Caco-2 (cell line): Measurements from ENCODE around the gene JARID2. TPM values are rescaled to one million over a fixed set of nuclear protein-coding genes. Genes with fewer than 3 reads are reported as not detected.

Experiments
- BruUV-seq: library from RNA; stranded (reverse); fragments of 400-500 nt; replicated peaks from 2 replicates; lab custom pipeline; 2021; lab: Mats Ljungman, UMichigan
- CTCF ChIA-PET: fragments of 300-600 bp; sonication (Branson Sonifier 250); formaldehyde crosslinking; loops from one replicate; lab custom pipeline; 2022; ENCODE audit warnings: antibody characterized with exemption; lab: Charles Lee
- POLR2A ChIA-PET: fragments of 300-600 bp; sonication (Branson Sonifier 250); formaldehyde crosslinking; loops from one replicate; lab custom pipeline; 2022; ENCODE audit warnings: antibody characterized with exemption; lab: Charles Lee
- DNase-seq, 2 experiments: peaks; one replicate each; pipeline versions ENCODE4 v3.0.0 to v3.0.0-alpha.2; 2020 to 2022
- H3K27me3 ChIP-seq: replicated peaks from 2 replicates; pipeline ENCODE4 v1.6.0; 2011; ENCODE audit warnings: low read length; ENCODE audit not compliant: control insufficient read depth, insufficient read depth
- H3K36me3 ChIP-seq: 2 replicates; pipeline ENCODE4 v1.5.1; 2011; ENCODE audit warnings: low read length; ENCODE audit not compliant: control insufficient read depth, insufficient read depth
- H3K4me1 ChIP-seq: fragments of 250-450 bp; sonication (Bioruptor Pico); 2 replicates; pipeline ENCODE4 v1.5.1; 2020; ENCODE audit warnings: mild to moderate bottlenecking
- H3K4me3 ChIP-seq: 2 replicates; pipeline ENCODE4 v1.5.1; 2011; ENCODE audit warnings: low read depth, mild to moderate bottlenecking, control low read depth, low read length
- H3K9me3 ChIP-seq: fragments of 250-450 bp; sonication (Bioruptor Pico); 2 replicates; pipeline ENCODE4 v1.5.1; 2020; ENCODE audit warnings: mild to moderate bottlenecking, moderate library complexity
- H3K27ac Mint-ChIP-seq: one replicate; pipeline ENCODE4 v1.8.0; 2022; ENCODE audit warnings: mixed read lengths; ENCODE audit not compliant: unreplicated experiment
- H3K27me3 Mint-ChIP-seq: one replicate; pipeline ENCODE4 v1.8.0; 2022; ENCODE audit warnings: mixed read lengths; ENCODE audit not compliant: insufficient read depth, unreplicated experiment
- H3K36me3 Mint-ChIP-seq: one replicate; pipeline ENCODE4 v1.8.0; 2022; ENCODE audit warnings: mild to moderate bottlenecking, mixed read lengths; ENCODE audit not compliant: insufficient read depth, unreplicated experiment
- H3K4me1 Mint-ChIP-seq: one replicate; pipeline ENCODE4 v1.8.0; 2022; ENCODE audit warnings: low read depth, mixed read lengths; ENCODE audit not compliant: unreplicated experiment
- H3K4me3 Mint-ChIP-seq: one replicate; pipeline ENCODE4 v1.8.0; 2022; ENCODE audit warnings: mild to moderate bottlenecking, moderate library complexity, mixed read lengths; ENCODE audit not compliant: unreplicated experiment
- H3K9me3 Mint-ChIP-seq: one replicate; pipeline ENCODE4 v1.8.0; 2022; ENCODE audit warnings: mixed read lengths; ENCODE audit not compliant: unreplicated experiment
- intact Hi-C: fragments of 100-400 bp; cut with micrococcal nuclease; formaldehyde crosslinking; loops from one replicate; pipeline ENCODE4 v1.10.0; 2022; ENCODE audit not compliant: unreplicated experiment
- total RNA-seq: library from RNA; stranded (reverse); gene quantifications from 2 replicates; pipeline ENCODE4 v1.2.3, GENCODE V29; 2022
- TF ChIP-seq, protein P1 (sequence below), 2 experiments: fragments of 200-600 bp in 1 of 2; IDR thresholded peaks; 1 replicate in 1 of 2; 2 replicates in 1 of 2; pipeline versions ENCODE4 v1.5.1 to v1.8.0; 2011 to 2022; ENCODE audit warnings: antibody characterized with exemption in 1 of 2, control low read depth in 1 of 2, inconsistent platforms in 1 of 2, low read depth in 1 of 2, low read length in 1 of 2, mild to moderate bottlenecking in 1 of 2, moderate library complexity in 1 of 2; ENCODE audit not compliant: insufficient read depth in 1 of 2, severe bottlenecking in 1 of 2, unreplicated experiment in 1 of 2

Gene JARID2
- total RNA-seq, 1 experiment from 2014 or later = 18.3 TPM

DNA sequence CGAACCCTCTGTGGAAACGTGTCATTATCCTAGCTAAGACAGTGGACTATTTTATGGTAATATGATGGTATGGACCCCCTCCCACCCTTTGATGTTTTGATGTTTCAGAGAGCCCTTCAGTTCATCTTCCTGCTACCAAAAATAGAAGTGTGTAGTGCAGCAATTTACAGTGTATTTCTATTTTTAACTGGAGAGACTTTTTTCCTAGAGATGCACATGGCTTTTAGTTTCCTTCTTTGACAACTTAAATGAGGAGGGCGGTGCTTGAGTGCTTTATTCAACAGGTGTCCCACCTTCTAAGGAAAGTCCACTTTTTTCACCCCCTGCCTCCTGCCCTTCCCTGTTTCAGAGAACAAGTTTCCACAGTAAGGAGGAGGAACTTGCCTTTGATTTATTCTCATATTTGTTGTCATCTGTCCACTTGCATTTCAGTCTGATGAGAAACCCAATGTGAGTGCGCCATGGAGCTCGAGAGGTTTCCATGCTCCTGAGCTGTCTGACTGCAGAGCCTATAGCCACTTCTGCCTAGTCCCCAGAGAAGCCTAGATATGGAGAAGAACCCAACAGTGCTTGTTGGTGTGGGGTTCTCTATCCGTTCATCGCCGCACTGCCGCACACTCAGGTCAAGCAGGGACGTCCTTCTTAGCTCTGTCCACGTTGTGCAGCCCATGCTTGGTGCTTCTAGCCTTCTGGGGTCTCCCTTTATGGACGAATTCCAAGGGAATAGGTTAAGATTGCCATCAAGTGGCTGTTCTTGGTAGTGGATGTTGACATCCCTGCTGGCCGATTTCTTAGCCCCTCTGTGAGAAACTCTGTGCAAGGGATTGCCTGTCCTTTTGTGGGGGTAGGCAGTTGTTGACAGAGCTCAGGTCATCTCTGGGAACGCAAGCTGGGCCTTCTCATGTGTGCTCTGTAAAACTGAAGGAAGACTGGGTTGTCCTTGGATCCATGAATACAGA is 144.2 kb downstream of the JARID2 start:
- BruUV-seq = no TSS peak
- no peaks in the 10 kb centered on the region for H3K9me3 Mint-ChIP-seq
- intact Hi-C loops = loop anchor here (1.0 kb wide), 1 partner anchor 136 kb away; no protein-coding TSS in a partner anchor
- no peaks in the 10 kb centered on the region for H3K36me3 ChIP-seq
- H3K4me1 Mint-ChIP-seq = peaks cover 4% of the 10 kb centered on the region
- TF ChIP-seq, protein P1, sequence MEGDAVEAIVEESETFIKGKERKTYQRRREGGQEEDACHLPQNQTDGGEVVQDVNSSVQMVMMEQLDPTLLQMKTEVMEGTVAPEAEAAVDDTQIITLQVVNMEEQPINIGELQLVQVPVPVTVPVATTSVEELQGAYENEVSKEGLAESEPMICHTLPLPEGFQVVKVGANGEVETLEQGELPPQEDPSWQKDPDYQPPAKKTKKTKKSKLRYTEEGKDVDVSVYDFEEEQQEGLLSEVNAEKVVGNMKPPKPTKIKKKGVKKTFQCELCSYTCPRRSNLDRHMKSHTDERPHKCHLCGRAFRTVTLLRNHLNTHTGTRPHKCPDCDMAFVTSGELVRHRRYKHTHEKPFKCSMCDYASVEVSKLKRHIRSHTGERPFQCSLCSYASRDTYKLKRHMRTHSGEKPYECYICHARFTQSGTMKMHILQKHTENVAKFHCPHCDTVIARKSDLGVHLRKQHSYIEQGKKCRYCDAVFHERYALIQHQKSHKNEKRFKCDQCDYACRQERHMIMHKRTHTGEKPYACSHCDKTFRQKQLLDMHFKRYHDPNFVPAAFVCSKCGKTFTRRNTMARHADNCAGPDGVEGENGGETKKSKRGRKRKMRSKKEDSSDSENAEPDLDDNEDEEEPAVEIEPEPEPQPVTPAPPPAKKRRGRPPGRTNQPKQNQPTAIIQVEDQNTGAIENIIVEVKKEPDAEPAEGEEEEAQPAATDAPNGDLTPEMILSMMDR (IDR thresholded peaks at IDR 0.05; ENCODE audit: insufficient read depth in 1 of 2, low read depth in 1 of 2, low read length in 1 of 2, severe bottlenecking in 1 of 2, unreplicated experiment in 1 of 2) = peak; percentile 65 to 80
- peak overlapping the region; percentile 46 for H3K27ac Mint-ChIP-seq
- H3K27me3 Mint-ChIP-seq = no peaks in the 10 kb centered on the region
- no peak overlapping the region for H3K4me3 Mint-ChIP-seq
- peak in 1 of 2 experiments; percentile 52 for DNase-seq
- no peak overlapping the region for H3K4me3 ChIP-seq
- no peaks in the 10 kb centered on the region; the same call in 1 of the 2 replicates for H3K4me1 ChIP-seq
- H3K27me3 ChIP-seq = no peaks in the 10 kb centered on the region
- ChIA-PET POLR2A (no interaction called here), CTCF (interaction anchor here (0.6 to 1.3 kb wide), 9 partner anchors 9 to 1261 kb away, joined by 3 to 4 read pairs (median 4); no protein-coding TSS in a partner anchor)
- H3K36me3 Mint-ChIP-seq = no peaks in the 10 kb centered on the region
- no peaks in the 10 kb centered on the region for H3K9me3 ChIP-seq

DNA sequence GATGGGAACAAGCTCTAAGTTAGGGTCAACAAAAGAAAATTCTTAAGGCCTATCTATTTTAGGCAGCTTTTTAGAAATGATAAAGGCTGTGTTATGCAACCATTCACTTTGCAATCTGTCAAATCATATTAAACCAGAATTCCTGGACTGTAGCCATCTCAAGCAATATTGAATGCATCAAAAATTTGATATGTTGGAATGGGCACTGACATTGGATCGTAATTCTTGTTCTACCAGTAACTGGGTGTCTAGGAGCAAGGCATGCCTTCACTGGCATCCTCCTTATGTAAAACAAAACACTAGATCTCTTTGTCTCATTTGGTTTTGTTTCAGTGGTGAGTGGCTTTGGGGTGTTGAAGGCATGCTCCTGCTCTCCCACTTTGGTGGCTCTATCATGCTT is 145.6 kb downstream of the JARID2 start:
- Mint-ChIP-seq H3K4me3 (no peak overlapping the region), H3K9me3 (no peaks in the 10 kb centered on the region), H3K4me1 (no peaks in the 10 kb centered on the region), H3K27me3 (no peaks in the 10 kb centered on the region), H3K27ac (no peak overlapping the region), H3K36me3 (no peaks in the 10 kb centered on the region)
- ChIA-PET CTCF (no interaction called here), POLR2A (no interaction called here)
- Histone ChIP-seq H3K27me3 (no peaks in the 10 kb centered on the region), H3K9me3 (no peaks in the 10 kb centered on the region), H3K36me3 (no peaks in the 10 kb centered on the region), H3K4me3 (no peak overlapping the region), H3K4me1 (no peaks in the 10 kb centered on the region; the same call in 1 of the 2 replicates)
- BruUV-seq = no TSS peak
- intact Hi-C loops = no loop called here
- TF ChIP-seq, protein P1 (IDR thresholded peaks at IDR 0.05; ENCODE audit: insufficient read depth in 1 of 2, low read depth in 1 of 2, low read length in 1 of 2, severe bottlenecking in 1 of 2, unreplicated experiment in 1 of 2) = no peak
- no peak for DNase-seq

DNA sequence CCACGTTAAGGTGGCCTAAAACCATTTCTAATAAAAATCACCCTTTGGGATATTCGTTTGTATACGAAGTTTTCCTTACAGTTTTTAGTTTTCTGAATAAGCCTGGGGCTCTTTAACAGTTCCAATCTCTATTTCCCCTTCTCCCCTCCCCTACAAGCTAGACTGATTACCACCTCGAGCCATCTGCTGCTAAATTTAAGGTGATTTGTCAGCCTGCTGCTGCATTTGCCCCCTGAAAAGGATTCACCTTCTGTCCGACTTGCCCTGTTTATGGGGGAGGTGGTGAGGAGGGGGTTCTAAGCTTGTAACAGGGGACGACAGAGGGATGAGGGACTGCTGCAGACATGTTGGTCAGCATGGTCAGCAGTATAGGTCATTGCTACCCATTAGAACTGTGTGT is 146.3 kb downstream of the JARID2 start:
- Histone ChIP-seq H3K9me3 (no peaks in the 10 kb centered on the region), H3K4me3 (no peak overlapping the region), H3K36me3 (no peaks in the 10 kb centered on the region), H3K4me1 (no peaks in the 10 kb centered on the region; the same call in 1 of the 2 replicates), H3K27me3 (no peaks in the 10 kb centered on the region)
- ChIA-PET POLR2A (no interaction called here), CTCF (no interaction called here)
- Mint-ChIP-seq H3K27ac (no peak overlapping the region), H3K4me3 (no peak overlapping the region), H3K4me1 (no peaks in the 10 kb centered on the region), H3K9me3 (no peaks in the 10 kb centered on the region), H3K27me3 (no peaks in the 10 kb centered on the region), H3K36me3 (no peaks in the 10 kb centered on the region)
- no TSS peak for BruUV-seq
- no peak for DNase-seq
- TF ChIP-seq, protein P1 (IDR thresholded peaks at IDR 0.05; ENCODE audit: insufficient read depth in 1 of 2, low read depth in 1 of 2, low read length in 1 of 2, severe bottlenecking in 1 of 2, unreplicated experiment in 1 of 2) = no peak
- intact Hi-C loops = no loop called here
